Stimulated activated CD8-positive, alpha-beta memory T cell treated with anti-CD3 and anti-CD28 coated beads, Interleukin-2, amount 100 ng/mL, for 48 hours (primary cell): ENCODE data around the gene SOX8.
"Not testable (repeated sequence)": the region's sequence is repeated elsewhere in the genome, so short reads cannot be mapped to it uniquely, and the experiment has no call there.

Experiments
- DNase-seq, 2 donors: peaks; one replicate each; pipeline ENCODE4 v3.0.0-alpha.2; 2020; ENCODE audit warnings: low read depth in 2 of 2

Gene SOX8

GRCh38 chr16:1025183-1025809 lies 43.7 kb downstream of the SOX8 start:
- DNase-seq = not testable (repeated sequence)

GRCh38 chr16:1026057-1026783 lies 44.6 kb downstream of the SOX8 start:
- no peak for DNase-seq

GRCh38 chr16:1026784-1027500 lies 45.4 kb downstream of the SOX8 start:
- DNase-seq = no peak

- no peak for DNase-seq
These were observed 45.9 kb downstream of the SOX8 start for GRCh38 chr16:1027501-1027815.

- DNase-seq = no peak
These were observed 46.5 kb downstream of the SOX8 start for GRCh38 chr16:1028056-1028455.

- no peak for DNase-seq
These were observed 47.1 kb downstream of the SOX8 start for GRCh38 chr16:1028524-1029258.

- DNase-seq = no peak
These were observed 47.6 kb downstream of the SOX8 start for GRCh38 chr16:1029259-1029545.

- no peak for DNase-seq
These were observed 48.9 kb downstream of the SOX8 start for GRCh38 chr16:1030473-1030901.

GRCh38 chr16:1031666-1032065 lies 50.1 kb downstream of the SOX8 start:
- no peak for DNase-seq

- DNase-seq = no peak
These were observed 51.0 kb downstream of the SOX8 start for GRCh38 chr16:1032607-1033006.

- DNase-seq = no peak
These were observed 51.6 kb downstream of the SOX8 start for GRCh38 chr16:1033128-1033679.

- DNase-seq = no peak
These were observed 52.9 kb downstream of the SOX8 start for GRCh38 chr16:1034230-1035065.

- DNase-seq = no peak
These were observed 53.5 kb downstream of the SOX8 start for GRCh38 chr16:1035066-1035415.

GRCh38 chr16:1036166-1036565 lies 54.6 kb downstream of the SOX8 start:
- no peak for DNase-seq
